IMR-90 (cell line): ENCODE results near the gene OR2W3. TPM values are rescaled to one million over a fixed set of nuclear protein-coding genes. Genes with fewer than 3 reads are reported as not detected.

Experiments
- ATAC-seq: fragments of 200-7000 bp; cut with Tn5 transposase; 2 replicates; pipeline ENCODE4 v1.9.1; 2020; ENCODE audit warnings: low read depth, mild to moderate bottlenecking, moderate library complexity
- BruUV-seq: library from RNA; stranded (reverse); fragments of 400-500 nt; replicated peaks from 2 replicates; lab custom pipeline; 2021; lab: Mats Ljungman, UMichigan
- CTCF ChIA-PET: fragments of 300-600 bp; formaldehyde crosslinking; extraction: SDS; loops from one replicate; lab custom pipeline; 2021; ENCODE audit warnings: antibody characterized with exemption; lab: Yijun Ruan, JAX
- POLR2A ChIA-PET: fragments of 300-600 bp; sonication (Branson Sonifier 250); formaldehyde crosslinking; loops from one replicate; lab custom pipeline; 2022; ENCODE audit warnings: antibody characterized with exemption; ENCODE audit not compliant: unreplicated experiment; lab: Charles Lee
- DNase-seq: peaks from one replicate; pipeline ENCODE4 v3.0.0; 2013
- H2AFZ ChIP-seq: replicated peaks from 2 replicates; pipeline ENCODE3; 2013; ENCODE audit warnings: low read length, mild to moderate bottlenecking; ENCODE audit not compliant: poor library complexity
- H2AK5ac ChIP-seq: 2 replicates; pipeline ENCODE4 v1.6.1; 2013; ENCODE audit warnings: low read depth, low read length, inconsistent platforms
- H2AK9ac ChIP-seq: replicated peaks from 2 replicates; pipeline ENCODE3; 2013; ENCODE audit warnings: mild to moderate bottlenecking, low read depth, low read length, moderate library complexity; ENCODE audit not compliant: poor library complexity
- H2BK120ac ChIP-seq: 2 replicates; pipeline ENCODE4 v1.6.1; 2013; ENCODE audit warnings: low read depth, low read length, inconsistent platforms
- H2BK15ac ChIP-seq: 3 replicates; pipeline ENCODE4 v1.6.1; 2013; ENCODE audit warnings: low read depth, low read length, inconsistent platforms
- H2BK20ac ChIP-seq: 2 replicates; pipeline ENCODE4 v1.6.1; 2013; ENCODE audit warnings: low read depth, mild to moderate bottlenecking, inconsistent platforms, low read length, moderate library complexity
- H2BK5ac ChIP-seq: 2 replicates; pipeline ENCODE4 v1.6.1; 2013; ENCODE audit warnings: mild to moderate bottlenecking, low read depth, low read length, inconsistent platforms; ENCODE audit not compliant: poor library complexity, severe bottlenecking
- H3K14ac ChIP-seq: replicated peaks from 2 replicates; pipeline ENCODE4 v1.6.1; 2013; ENCODE audit warnings: low read depth, low read length, inconsistent platforms
- H3K18ac ChIP-seq: 2 replicates; pipeline ENCODE4 v1.6.1; 2013; ENCODE audit warnings: low read depth, low read length, control low read depth
- H3K23ac ChIP-seq: 2 replicates; pipeline ENCODE4 v1.6.1; 2013; ENCODE audit warnings: low read depth, low read length, inconsistent platforms
- H3K27ac ChIP-seq: 2 replicates; pipeline ENCODE4 v1.5.1; 2013; ENCODE audit warnings: mild to moderate bottlenecking, control low read depth, low read length; ENCODE audit not compliant: insufficient read depth
- H3K27me3 ChIP-seq: 2 replicates; pipeline ENCODE4 v1.6.1; 2013; ENCODE audit warnings: low read length; ENCODE audit not compliant: control insufficient read depth, insufficient read depth
- H3K36me3 ChIP-seq: 2 replicates; pipeline ENCODE4 v1.6.1; 2013; ENCODE audit warnings: low read length, mixed read lengths; ENCODE audit not compliant: control insufficient read depth, insufficient read depth
- H3K4ac ChIP-seq: 2 replicates; pipeline ENCODE4 v1.6.1; 2013; ENCODE audit warnings: low read depth, low read length, inconsistent platforms
- H3K4me1 ChIP-seq: 2 replicates; pipeline ENCODE4 v1.6.1; 2013; ENCODE audit warnings: low read length, mixed read lengths; ENCODE audit not compliant: control insufficient read depth, insufficient read depth
- H3K4me2 ChIP-seq: 2 replicates; pipeline ENCODE4 v1.6.1; 2013; ENCODE audit warnings: low read depth, mild to moderate bottlenecking, control low read depth, low read length, moderate library complexity
- H3K4me3 ChIP-seq: 2 replicates; pipeline ENCODE4 v1.5.1; 2013; ENCODE audit warnings: low read depth, mild to moderate bottlenecking, control low read depth, low read length, moderate library complexity; ENCODE audit not compliant: insufficient read depth
- H3K56ac ChIP-seq: 2 replicates; pipeline ENCODE4 v1.6.1; 2013; ENCODE audit warnings: low read length, inconsistent platforms; ENCODE audit not compliant: insufficient read depth; ENCODE audit errors: extremely low read depth
- H3K79me1 ChIP-seq, 2 experiments: 2 replicates each; pipeline ENCODE4 v1.6.1; 2013; ENCODE audit warnings: low read length in 2 of 2, inconsistent platforms in 1 of 2, low read depth in 1 of 2
- H3K9ac ChIP-seq: 2 replicates; pipeline ENCODE4 v1.6.1; 2013; ENCODE audit warnings: low read depth, low read length, control low read depth
- H3K9me1 ChIP-seq: 2 replicates; pipeline ENCODE4 v1.6.1; 2013; ENCODE audit warnings: low read length, inconsistent platforms; ENCODE audit not compliant: insufficient read depth
- H3K9me3 ChIP-seq: 2 replicates; pipeline ENCODE4 v1.6.1; 2013; ENCODE audit warnings: low read length; ENCODE audit not compliant: control insufficient read depth, insufficient read depth
- H4K20me1 ChIP-seq: 2 replicates; pipeline ENCODE4 v1.6.1; 2013; ENCODE audit warnings: low read length, inconsistent platforms; ENCODE audit not compliant: insufficient read depth
- H4K5ac ChIP-seq: 2 replicates; pipeline ENCODE4 v1.6.1; 2013; ENCODE audit warnings: mild to moderate bottlenecking, low read depth, low read length, control low read depth
- H4K8ac ChIP-seq, 2 experiments: 2 replicates each; pipeline ENCODE4 v1.6.1; 2013; ENCODE audit warnings: low read depth in 2 of 2, low read length in 2 of 2, control low read depth in 1 of 2, inconsistent platforms in 1 of 2
- H4K91ac ChIP-seq: 2 replicates; pipeline ENCODE4 v1.6.1; 2013; ENCODE audit warnings: low read depth, low read length, inconsistent platforms; ENCODE audit not compliant: insufficient read depth
- CEBPB ChIP-seq: IDR thresholded peaks from 2 replicates; pipeline ENCODE4 v1.6.1; 2012; ENCODE audit warnings: low read depth, low read length, improper control_type of control experiment
- MAFK ChIP-seq: IDR thresholded peaks from 2 replicates; pipeline ENCODE4 v1.6.1; 2012; ENCODE audit warnings: low read depth, low read length, improper control_type of control experiment
- MAZ ChIP-seq: IDR thresholded peaks from 2 replicates; pipeline ENCODE4 v1.6.1; 2012; ENCODE audit warnings: low read depth, mild to moderate bottlenecking, low read length, improper control_type of control experiment, moderate library complexity, borderline replicate concordance
- NFE2L2 ChIP-seq: fragments of 150-350 bp; IDR thresholded peaks from 2 replicates; pipeline ENCODE4 v1.6.1; 2016; ENCODE audit warnings: low read depth, mild to moderate bottlenecking, low read length
- POLR2A ChIP-seq: IDR thresholded peaks from 2 replicates; pipeline ENCODE4 v1.6.1; 2012; ENCODE audit warnings: mild to moderate bottlenecking, low read depth, low read length
- RAD21 ChIP-seq: IDR thresholded peaks from 2 replicates; pipeline ENCODE4 v1.6.1; 2012; ENCODE audit warnings: low read length, improper control_type of control experiment
- RCOR1 ChIP-seq: IDR thresholded peaks from 2 replicates; pipeline ENCODE4 v1.6.1; 2012; ENCODE audit warnings: mild to moderate bottlenecking, low read length, improper control_type of control experiment; ENCODE audit not compliant: insufficient replicate concordance
- RFX5 ChIP-seq: IDR thresholded peaks from 2 replicates; pipeline ENCODE4 v1.8.0; 2012; ENCODE audit warnings: low read depth, mild to moderate bottlenecking, low read length, moderate library complexity
- SMC3 ChIP-seq: fragments of 150-350 bp; IDR thresholded peaks from 2 replicates; pipeline ENCODE4 v1.6.1; 2016; ENCODE audit warnings: low read depth, mild to moderate bottlenecking, antibody characterized with exemption, low read length, moderate library complexity
- WGBS, 2 experiments: methylation state at CpG; one replicate each; pipeline versions ENCODE4 v1.1.5 to v1.1.7; 2013; ENCODE audit warnings: missing lambda C conversion rate in 2 of 2; ENCODE audit not compliant: insufficient read length in 1 of 2; ENCODE audit errors: extremely low coverage in 2 of 2; 5-methylcytosine and 5-hydroxymethylcytosine counted together
- dilution Hi-C: fragments of 300-500 bp; cut with HindIII; formaldehyde crosslinking; loops from one replicate; pipeline ENCODE4 v1.14.3; 2018; ENCODE audit warnings: low sequenced_read_pairs; ENCODE audit not compliant: unreplicated experiment
- in situ Hi-C: fragments of 300-500 bp; cut with MboI; formaldehyde crosslinking; loops from 3 replicates; pipeline ENCODE4 v1.14.3; 2019; ENCODE audit warnings: low sequenced_read_pairs, inconsistent platforms, mixed read lengths
- intact Hi-C: fragments of 100-400 bp; cut with micrococcal nuclease; formaldehyde crosslinking; loops from 2 replicates; pipeline ENCODE4 v1.10.0; 2022
- polyA plus RNA-seq, 3 experiments: library from polyadenylated mRNA; depleted of rRNA; stranded (reverse); fragments of >200 nt; gene quantifications; 2 replicates each; pipeline ENCODE4 v1.2.3, GENCODE V29; 2012; ENCODE audit warnings: low replicate concordance in 1 of 3
- total RNA-seq: library from RNA; depleted of rRNA; stranded (reverse); fragments of >200 nt; gene quantifications from 2 replicates; pipeline ENCODE4 v1.2.3, GENCODE V29; 2012
- TF ChIP-seq, protein P1 (sequence below): fragments of 150-350 bp; IDR thresholded peaks from 2 replicates; pipeline ENCODE4 v1.6.1; 2016; ENCODE audit warnings: low read depth, mild to moderate bottlenecking, low read length, moderate library complexity, borderline replicate concordance
- TF ChIP-seq, protein P2 (sequence below): conservative IDR thresholded peaks from 2 replicates; pipeline ENCODE4 v1.5.1; 2012; ENCODE audit warnings: mild to moderate bottlenecking, low read depth, low read length, improper control_type of control experiment

Gene OR2W3
- total and polyA plus RNA-seq, 2 of the 4 experiments (the other 2 are of a cell fraction): 0.54 to 0.63 TPM

DNA sequence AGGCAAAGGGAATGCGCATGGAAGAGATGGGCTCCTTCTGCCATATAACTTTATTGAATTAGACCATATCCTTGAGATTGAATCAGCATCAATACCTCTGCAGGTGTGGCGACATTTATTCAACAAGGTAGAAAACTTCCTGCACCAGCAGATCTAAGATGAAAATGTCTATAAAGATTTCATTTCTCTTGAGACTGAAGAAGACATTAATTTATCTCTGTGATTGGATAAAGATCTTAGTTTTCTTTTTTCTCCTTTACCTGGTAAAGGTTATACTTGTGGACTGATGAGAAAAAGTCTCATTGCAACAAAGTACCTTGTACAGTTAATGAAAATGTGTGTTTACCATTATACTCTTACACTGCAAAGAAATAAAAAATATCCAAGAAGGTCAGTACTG is 24.6 kb downstream of the OR2W3 start, which contains the start of gene OR2T8:
OR2T8 (plus strand) TSS at position 301 of the 400 bp plus-strand sequence. CDS start 766 bp downstream, outside the sequence.
- intact Hi-C loops (loop anchor here (5.0 kb wide), 1 partner anchor 67 kb away; no protein-coding TSS in a partner anchor), dilution Hi-C loops (no loop called here), in situ Hi-C loops (no loop called here)
- H4K91ac ChIP-seq: no peak within 1 kb of the TSS
- H3K27ac ChIP-seq: no peak within 1 kb of the TSS
- H4K8ac ChIP-seq: no peak within 1 kb of the TSS
- H3K9me3 ChIP-seq: peaks cover 12% of the 10 kb centered on the region; the same call in 1 of the 2 replicates
- ATAC-seq: no peak
- no peaks in the 10 kb centered on the region for H3K27me3 ChIP-seq
- H3K36me3 ChIP-seq: no peaks in the 10 kb centered on the region
- no peak within 1 kb of the TSS for H3K9ac ChIP-seq
- H3K79me1 ChIP-seq: no peaks in the 10 kb centered on the region
- no peak within 1 kb of the TSS for H2AFZ ChIP-seq
- H2BK15ac ChIP-seq: no peak within 1 kb of the TSS
- BruUV-seq: no TSS peak
- no peak within 1 kb of the TSS for H3K18ac ChIP-seq
- no peak within 1 kb of the TSS for H3K4me2 ChIP-seq
- no peak for DNase-seq
- no peak within 1 kb of the TSS for H3K4me3 ChIP-seq
- no peak within 1 kb of the TSS for H2AK9ac ChIP-seq
- ChIA-PET POLR2A (no interaction called here), CTCF (no interaction called here)
- no peak within 1 kb of the TSS for H2AK5ac ChIP-seq
- no peak within 1 kb of the TSS for H3K14ac ChIP-seq
- no peak within 1 kb of the TSS for H3K23ac ChIP-seq
- H3K4ac ChIP-seq: no peak within 1 kb of the TSS
- H2BK20ac ChIP-seq: no peak within 1 kb of the TSS
- H2BK120ac ChIP-seq: no peak within 1 kb of the TSS
- no peak within 1 kb of the TSS for H2BK5ac ChIP-seq
- no peaks in the 10 kb centered on the region for H4K20me1 ChIP-seq
- no peaks in the 10 kb centered on the region for H3K9me1 ChIP-seq
- H3K56ac ChIP-seq: no peak within 1 kb of the TSS
- no peak for TF ChIP-seq SMC3
- TF ChIP-seq RAD21: no peak
- no peak for TF ChIP-seq NFE2L2
- no peak for TF ChIP-seq MAFK
- TF ChIP-seq, protein P1, sequence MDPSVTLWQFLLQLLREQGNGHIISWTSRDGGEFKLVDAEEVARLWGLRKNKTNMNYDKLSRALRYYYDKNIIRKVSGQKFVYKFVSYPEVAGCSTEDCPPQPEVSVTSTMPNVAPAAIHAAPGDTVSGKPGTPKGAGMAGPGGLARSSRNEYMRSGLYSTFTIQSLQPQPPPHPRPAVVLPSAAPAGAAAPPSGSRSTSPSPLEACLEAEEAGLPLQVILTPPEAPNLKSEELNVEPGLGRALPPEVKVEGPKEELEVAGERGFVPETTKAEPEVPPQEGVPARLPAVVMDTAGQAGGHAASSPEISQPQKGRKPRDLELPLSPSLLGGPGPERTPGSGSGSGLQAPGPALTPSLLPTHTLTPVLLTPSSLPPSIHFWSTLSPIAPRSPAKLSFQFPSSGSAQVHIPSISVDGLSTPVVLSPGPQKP: no peak
- no peak for TF ChIP-seq POLR2A
- TF ChIP-seq RFX5: no peak
- TF ChIP-seq, protein P2, sequence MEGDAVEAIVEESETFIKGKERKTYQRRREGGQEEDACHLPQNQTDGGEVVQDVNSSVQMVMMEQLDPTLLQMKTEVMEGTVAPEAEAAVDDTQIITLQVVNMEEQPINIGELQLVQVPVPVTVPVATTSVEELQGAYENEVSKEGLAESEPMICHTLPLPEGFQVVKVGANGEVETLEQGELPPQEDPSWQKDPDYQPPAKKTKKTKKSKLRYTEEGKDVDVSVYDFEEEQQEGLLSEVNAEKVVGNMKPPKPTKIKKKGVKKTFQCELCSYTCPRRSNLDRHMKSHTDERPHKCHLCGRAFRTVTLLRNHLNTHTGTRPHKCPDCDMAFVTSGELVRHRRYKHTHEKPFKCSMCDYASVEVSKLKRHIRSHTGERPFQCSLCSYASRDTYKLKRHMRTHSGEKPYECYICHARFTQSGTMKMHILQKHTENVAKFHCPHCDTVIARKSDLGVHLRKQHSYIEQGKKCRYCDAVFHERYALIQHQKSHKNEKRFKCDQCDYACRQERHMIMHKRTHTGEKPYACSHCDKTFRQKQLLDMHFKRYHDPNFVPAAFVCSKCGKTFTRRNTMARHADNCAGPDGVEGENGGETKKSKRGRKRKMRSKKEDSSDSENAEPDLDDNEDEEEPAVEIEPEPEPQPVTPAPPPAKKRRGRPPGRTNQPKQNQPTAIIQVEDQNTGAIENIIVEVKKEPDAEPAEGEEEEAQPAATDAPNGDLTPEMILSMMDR: no peak
- no peak for TF ChIP-seq RCOR1
- TF ChIP-seq CEBPB: no peak
- TF ChIP-seq MAZ: no peak
- H3K4me1 ChIP-seq: no peaks in the 10 kb centered on the region
- H4K5ac ChIP-seq: no peak within 1 kb of the TSS
- no CpG with 5 or more reads among the region's 2 CpGs for WGBS, 2 experiments
